ENCODE measurements around the gene EFCAB12.

DNA sequence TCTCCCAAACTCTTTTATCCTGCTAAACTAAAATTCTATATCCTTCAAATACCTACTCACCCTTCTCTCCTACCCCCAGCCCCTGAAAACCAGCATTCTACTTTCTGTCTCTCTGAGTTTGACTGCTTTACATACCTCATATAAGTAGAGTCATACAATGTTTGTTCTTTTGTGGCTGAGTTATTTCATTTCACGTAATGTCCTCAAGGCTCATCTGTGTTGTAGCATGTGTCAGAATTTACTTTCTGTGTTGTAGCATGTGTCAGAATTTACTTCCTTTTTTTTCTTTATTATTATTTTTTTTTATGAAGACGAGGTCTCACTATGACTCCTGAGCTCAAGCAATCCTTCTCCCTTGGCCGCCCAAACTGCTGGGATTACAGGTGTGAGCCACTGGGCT is 31.7 kb upstream of the EFCAB12 start:
- TF ChIP-seq EZH2phosphoT487 (IDR thresholded peaks at IDR 0.05; ENCODE audit: insufficient read depth, low read depth) (no peak), EZH2 (IDR thresholded peaks at IDR 0.05; ENCODE audit: insufficient read depth, poor library complexity, severe bottlenecking) (no peak)
